ENCODE measurements around the gene SLC24A3.

DNA sequence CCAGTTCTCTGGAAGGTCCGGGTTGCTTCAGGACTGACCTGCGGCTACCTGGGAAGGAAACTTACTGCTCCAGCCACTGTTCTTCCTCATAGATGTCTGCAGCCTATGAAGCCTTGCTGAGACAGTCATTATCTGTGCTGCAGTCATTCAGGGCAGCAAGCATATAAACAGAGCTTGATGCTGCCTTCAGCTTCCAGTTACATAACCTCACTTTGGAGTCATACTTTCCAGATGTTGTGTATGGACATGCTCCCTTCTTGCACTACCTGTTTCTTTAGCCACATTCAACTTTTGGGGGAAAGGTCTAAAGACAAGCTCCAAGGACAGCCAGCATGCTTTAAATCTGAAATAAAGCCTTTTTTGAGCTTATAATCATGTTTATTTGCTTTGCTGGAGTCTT, 98.1 kb downstream of the SLC24A3 start:
- TF ChIP-seq, protein P1, sequence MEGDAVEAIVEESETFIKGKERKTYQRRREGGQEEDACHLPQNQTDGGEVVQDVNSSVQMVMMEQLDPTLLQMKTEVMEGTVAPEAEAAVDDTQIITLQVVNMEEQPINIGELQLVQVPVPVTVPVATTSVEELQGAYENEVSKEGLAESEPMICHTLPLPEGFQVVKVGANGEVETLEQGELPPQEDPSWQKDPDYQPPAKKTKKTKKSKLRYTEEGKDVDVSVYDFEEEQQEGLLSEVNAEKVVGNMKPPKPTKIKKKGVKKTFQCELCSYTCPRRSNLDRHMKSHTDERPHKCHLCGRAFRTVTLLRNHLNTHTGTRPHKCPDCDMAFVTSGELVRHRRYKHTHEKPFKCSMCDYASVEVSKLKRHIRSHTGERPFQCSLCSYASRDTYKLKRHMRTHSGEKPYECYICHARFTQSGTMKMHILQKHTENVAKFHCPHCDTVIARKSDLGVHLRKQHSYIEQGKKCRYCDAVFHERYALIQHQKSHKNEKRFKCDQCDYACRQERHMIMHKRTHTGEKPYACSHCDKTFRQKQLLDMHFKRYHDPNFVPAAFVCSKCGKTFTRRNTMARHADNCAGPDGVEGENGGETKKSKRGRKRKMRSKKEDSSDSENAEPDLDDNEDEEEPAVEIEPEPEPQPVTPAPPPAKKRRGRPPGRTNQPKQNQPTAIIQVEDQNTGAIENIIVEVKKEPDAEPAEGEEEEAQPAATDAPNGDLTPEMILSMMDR (conservative IDR thresholded peaks at IDR 0.05; ENCODE audit: low read depth, low read length): no peak
- no peak for TF ChIP-seq EZH2 (IDR thresholded peaks at IDR 0.05; ENCODE audit: borderline replicate concordance, low read depth, low read length, poor library complexity, severe bottlenecking)
